PC-9 (cell line): ENCODE results near the gene LMO7.

ENCODE experiments used
- CTCF ChIP-seq: fragments of 200-600 bp; sonication (generic); conservative IDR thresholded peaks from 2 replicates; pipeline ENCODE4 v1.6.1; 2017; ENCODE audit warnings: mixed run types, antibody characterized with exemption, mild to moderate bottlenecking, moderate library complexity
- EZH2 ChIP-seq: fragments of 200-600 bp; sonication (generic); IDR thresholded peaks from 2 replicates; pipeline ENCODE4 v1.8.0; 2017; ENCODE audit warnings: antibody characterized with exemption, low read depth

GRCh38 chr13:75726306-75726705 lies 90.2 kb downstream of the LMO7 start:
- TF ChIP-seq CTCF, result no peak
- TF ChIP-seq EZH2, result no peak
